ENCODE data around the gene CTU2.

CTU2 gene

GRCh38 chr16:88761143-88761534, 54.8 kb downstream of the CTU2 start:
- no peak for DNase-seq (ENCODE audit: low read depth)

DNA sequence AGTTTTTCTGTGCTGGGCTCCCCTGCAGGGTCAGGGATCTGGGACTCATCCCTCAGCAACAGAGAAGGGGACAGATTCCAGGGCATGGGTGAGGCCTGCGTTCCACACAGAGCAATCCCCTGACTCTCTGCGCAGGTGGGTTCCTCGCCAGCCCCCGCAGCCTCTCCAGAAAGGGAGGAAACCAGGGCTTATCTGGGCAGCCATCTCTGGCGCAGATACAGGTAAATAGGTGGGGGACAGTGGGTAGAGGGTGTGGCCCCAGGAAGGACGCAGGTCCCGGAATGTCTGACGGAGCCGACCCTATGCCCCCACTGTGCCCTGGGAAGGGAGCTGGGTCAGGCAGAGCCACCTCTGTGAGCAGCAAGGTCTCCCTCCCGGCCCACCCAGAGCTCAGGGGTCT, 55.5 kb downstream of the CTU2 start:
- no peak for DNase-seq (ENCODE audit: low read depth)

- DNase-seq (ENCODE audit: low read depth): no peak
Observed at GRCh38 chr16:88762258-88762870, 56.1 kb downstream of the CTU2 start.

GRCh38 chr16:88762941-88763340, 56.6 kb downstream of the CTU2 start:
- no peak for DNase-seq (ENCODE audit: low read depth)

- no peak for DNase-seq (ENCODE audit: low read depth)
Observed at GRCh38 chr16:88763502-88764053, 57.3 kb downstream of the CTU2 start.

DNA sequence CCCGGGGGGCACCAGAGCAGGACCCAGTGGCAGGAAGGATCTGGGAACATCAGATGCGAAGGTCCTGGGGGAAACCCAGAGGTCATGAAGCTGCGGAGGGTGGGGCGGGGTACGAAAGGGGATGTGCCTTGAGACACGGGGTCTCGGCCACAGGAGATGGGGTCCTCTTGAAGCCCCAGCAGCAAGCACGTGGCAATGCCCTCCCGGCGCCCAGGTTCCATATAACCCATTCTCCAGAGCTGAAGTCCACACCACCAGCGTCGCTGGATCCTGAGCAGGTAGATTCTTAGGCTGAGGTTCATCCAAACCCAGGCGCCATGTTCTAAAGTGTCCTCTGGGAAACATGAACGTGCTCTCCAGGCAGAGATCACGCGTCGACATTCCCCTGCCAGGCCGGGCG, 57.8 kb downstream of the CTU2 start:
- no peak for DNase-seq (ENCODE audit: low read depth)

DNA sequence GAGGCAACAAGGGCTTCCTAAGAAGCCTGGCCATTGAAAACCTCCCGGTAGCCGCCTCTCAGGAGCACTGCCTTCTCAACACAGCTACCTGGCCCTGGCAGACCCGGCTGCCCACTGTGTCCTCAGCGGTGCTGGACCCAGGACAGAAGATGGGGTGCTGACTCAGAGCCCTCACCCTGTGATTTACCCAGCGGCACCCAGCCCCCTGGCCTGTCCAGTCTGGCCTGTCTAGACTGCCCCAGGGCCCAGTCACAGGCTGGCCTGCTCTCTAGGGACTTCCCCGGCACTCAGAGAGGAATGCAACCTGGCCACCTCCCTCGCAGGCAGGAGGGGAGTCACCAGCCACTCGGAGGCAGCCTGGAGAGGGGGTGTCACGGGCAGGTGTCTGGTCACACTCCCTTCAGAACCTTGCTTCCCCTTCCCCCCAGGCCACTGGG, 58.6 kb downstream of the CTU2 start:
- DNase-seq (ENCODE audit: low read depth): no peak

Measured in stimulated activated CD8-positive, alpha-beta memory T cell treated with anti-CD3 and anti-CD28 coated beads, Interleukin-7, amount 100 ng/mL, for 24 hours (primary cell).